Stimulated activated CD8-positive, alpha-beta memory T cell treated with anti-CD3 and anti-CD28 coated beads, Interleukin-4, amount 100 ng/mL, for 48 hours (primary cell): Measurements from ENCODE around the gene CCNL2.

Source experiments
- DNase-seq: peaks from one replicate; pipeline ENCODE4 v3.0.0-alpha.2; 2020

Gene CCNL2

DNA sequence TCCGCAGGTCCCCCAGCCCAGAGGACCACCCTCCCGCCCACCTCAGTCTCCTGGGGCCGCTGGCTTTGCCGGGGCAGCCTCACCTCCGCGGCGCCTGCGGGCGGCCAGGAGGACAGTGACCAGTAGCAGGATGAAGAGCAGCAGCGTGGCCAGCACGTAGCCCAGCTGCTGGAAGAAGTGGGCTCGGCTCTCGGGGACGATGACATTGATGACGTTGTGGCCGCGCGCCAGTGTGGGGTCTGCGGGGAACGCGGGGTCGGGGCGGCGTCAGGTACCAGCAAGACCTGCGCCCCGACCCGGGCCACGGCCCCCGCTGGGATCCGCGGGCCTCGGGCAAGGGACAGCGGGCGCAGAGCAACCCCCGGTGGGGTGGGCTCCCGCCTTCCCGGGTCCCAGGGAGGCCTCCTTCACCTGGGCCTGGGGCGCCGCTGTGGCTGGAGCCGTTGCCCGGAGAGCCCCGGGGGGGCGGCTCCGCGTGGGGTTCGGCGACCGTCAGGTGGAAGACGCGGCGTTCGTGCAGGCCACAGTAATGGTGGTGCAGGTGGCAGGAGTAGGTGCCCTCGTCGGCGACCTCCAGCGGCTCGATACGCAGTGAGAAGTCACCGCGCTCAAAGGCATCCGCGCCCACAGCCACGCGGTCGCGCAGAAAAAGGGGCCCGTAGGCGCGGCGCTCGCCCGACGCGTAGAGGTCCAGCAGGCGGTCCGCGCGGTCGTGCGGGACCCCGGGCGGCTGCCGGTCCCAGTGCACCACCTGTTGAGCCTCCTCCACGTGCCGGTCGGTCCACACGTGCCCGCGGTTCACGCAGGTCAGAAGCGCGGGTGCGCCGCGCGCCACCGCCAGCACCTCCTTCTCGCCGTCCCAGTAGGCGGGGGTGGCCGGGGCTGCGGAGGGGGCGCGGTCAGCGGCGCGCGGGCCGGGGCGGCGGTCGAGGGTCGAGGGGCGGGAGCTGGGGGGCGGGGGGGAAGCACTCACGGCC, 44.6 kb downstream of the CCNL2 start:
- no peak for DNase-seq

DNA sequence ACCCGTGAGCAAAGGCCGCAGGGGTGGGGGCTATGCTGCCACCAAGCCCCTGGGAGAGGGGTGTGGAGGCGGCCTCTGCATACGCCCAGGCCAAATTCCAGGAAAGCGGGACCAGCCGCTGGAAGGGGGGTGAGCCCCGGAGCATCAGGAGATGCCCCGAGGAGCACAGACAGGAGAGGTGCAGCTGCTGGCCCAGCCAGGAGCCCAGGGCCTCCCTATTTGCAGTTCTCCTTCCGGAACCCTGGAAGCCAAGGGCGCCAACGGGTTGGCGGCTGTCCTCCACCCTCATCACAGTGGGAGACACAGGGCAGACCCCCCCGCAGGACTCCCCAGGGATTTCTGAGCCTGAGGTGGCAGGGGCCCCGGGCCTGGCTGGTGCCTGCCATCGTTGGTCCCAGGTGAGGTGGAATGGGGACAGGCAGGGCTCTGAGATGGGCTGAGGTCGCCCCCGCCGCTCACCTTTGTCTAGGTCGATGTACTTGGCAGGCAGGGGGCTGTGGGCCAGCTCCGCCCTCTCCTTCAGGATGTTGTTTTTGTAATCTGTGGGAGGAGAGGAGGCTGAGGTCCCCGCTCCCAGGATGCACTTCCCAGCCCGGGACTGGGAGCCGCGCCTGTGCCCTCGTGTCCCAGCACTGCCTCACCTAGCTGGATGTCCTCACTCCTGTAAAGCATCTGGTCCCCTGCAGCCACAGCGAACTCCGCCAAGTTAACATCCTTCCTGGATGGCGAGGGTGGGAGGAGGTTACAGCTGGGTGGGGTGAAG, 45.6 kb downstream of the CCNL2 start:
- no peak for DNase-seq

DNA sequence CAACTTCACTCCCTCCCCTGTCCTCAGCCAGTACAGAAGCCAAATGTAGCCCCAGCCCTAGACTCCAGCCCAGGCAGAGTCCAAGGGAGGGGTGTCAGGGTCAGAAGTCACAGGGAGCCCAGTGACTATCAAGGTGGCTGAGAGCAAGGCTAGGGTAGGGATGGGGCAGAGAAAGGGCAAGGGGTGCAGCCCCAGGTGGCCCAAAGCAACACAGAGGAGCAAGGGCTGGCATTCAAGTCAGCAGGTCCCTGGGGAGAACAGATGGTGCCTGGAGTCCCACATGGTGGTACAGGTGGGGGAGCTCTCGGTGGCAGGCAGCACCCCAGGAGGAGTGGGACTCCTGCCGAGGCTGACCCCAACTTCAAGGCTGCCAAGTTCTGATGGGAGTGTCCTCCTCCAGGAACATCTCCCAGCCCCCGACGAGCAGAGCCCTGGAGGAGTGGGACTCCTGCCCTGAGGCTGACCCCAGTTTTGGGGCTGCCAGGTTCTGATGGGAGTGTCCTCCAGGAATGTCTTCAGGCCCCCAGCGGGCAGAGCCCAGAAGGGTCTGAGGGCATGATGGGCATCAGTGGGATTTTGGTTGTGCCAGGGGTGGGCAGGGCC, 46.2 kb downstream of the CCNL2 start:
- no peak for DNase-seq

DNA sequence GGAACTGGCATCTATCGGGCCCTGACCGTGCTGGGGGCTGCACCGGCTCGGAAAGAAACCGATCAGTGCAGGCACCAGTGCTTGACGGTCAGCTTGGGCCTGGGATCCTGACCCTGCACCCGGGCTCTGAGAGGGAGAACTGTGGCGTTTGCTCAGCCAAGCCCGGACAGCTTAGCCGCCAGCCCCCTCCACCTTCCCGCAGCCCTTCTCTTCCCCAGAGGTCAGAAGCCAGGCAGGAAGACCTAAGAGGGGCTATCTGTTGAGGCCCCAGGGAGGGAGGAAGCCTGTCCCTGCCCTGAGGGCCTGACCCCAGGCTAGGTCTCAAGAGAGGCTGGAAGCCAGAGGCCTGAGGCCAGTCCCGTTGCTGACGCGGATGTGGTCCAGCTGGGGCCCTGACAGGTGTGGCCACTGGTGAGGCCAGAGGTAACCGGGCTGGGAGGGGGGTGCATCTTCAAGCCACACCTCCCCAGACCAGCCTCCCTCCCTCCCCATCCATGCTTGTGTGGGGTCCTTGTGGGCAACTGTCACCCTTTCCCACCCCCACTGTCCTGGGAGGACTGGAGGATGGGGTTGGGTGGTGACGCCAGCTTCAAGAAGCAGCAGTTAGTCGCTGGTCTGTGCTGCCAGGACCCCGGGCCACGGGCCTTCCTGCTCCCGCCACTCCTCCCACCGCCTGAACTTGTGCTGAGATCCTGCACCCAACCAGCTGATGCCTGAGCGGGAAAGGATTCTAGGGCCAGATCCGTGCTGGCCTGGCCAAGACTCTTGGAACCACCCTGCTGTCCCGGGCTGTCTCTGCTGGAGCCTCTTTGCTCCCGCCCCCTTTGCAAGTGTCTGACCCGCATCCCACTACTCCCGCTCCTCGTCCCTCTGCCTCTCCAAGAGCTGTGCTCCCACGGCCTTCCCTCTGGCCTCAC, 47.4 kb downstream of the CCNL2 start:
- DNase-seq = no peak

DNA sequence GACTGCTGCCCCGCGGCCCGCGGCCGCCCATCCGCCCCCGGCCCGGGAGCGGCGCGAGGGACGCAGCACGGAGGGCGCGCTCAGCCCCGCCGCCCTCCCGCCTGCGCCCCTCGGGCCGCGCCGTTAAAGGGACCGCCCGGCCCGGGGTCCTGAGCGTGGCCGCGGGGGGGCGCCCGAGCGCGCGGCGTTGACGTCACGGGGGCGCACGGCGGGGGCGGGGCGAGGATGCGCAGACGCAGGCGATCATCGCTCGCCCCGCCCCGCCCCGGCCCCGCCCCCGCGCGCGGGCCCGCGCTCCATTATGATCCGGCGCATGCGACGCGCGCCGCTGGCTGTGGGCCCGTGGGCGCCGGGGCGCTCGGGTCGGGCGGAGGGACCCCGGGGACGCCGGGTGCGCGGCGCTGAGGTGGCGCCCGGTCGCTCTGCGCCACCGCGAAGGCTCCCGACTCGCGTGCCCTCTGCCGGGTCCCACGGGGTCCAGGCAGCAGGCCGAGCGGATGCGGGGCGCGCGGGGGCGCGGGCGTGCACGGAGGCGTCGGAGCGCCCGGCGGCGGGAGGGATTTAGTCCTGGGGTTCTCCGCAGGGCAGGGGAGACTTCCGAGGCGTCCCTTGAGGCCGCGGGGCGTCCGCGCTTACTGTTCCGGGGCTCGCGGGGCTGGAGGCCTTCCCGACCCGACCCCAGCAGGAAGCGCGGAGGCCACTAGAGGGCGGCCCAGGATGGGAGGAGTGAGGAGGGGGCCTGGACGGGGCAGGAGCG, 49.7 kb downstream of the CCNL2 start, which contains the start of gene DVL1:
Gene DVL1, minus strand, starts transcription at position 163 of the 757 bp plus-strand sequence. CDS start 353 bp downstream, outside the sequence.
- peak; percentile 77 for DNase-seq

DNA sequence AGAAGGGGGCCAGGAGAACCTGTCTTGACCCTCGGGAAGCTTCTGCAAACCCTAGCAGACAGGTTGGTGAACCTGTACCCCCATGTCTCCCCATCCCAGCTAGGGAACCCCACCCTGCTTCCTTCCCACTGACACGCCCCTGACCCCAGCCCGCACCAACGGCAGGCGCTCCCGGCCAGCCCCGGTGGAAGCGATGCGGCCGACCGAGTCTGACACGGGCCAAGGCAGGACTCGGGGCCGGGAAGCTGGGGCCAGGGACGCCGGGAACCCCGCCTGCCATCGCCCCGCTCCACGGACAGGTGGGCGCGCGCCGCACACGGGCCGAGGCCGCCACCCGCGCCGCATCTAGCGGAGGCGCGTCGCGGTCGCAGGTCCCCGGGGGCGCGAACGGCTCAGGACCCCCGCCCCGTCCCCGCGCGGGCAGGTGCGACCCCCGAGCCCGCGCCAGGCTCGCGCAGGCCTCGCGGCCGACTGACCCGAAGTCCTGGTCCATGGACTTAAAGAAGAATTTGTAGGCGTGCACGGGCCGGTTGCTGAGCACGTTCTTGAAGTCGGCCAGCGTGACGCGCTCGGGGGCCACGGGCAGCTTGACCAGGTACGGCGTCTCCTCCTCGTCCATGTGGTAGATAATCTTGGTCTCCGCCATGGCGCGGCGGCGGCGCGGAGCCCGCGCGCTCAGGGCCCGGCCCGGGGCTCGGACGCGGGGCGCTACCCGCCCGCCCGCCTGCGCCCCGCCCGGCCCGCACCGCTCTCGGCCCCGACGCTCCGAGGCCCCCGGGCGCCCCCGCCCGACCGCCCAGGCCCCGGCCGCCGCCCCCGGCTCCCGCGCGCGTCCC, 50.5 kb downstream of the CCNL2 start:
- no peak for DNase-seq

DNA sequence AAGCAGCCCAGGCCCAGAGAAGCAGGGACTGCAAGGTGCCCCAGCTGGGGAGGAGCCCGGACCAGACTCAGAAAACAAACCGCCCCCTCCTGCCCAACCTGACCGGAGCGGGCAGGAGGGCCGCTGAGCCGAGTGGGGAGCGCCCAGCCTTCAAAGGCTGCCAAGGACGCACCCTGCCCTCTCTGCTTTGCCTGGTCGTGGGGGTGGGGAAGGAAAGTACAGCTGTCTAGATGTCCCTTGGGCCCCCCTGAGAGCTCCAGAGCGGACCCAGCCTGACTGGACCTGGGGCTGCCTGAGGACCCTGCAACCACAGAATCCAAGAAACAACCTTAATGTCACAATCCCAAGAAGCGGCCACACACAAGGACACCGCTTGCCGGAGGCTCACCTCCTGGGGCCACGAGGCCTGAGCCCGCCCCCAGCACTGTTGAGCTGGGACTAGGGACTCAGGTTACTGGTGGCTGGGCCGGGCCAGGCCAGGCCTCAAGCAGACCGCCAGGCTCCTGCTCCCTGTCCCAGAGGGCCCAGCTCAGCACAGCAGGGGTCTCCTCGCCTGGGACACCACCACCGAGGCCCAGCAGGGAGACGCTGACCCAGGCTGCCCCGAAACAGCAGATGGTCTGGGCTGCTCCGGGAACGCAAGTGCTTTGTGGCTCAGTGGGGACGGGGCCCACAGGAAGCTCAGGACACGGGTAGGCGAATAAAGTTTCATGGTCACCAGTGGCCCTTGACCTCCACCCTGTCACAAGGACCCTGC, 51.3 kb downstream of the CCNL2 start:
- no peak for DNase-seq

DNA sequence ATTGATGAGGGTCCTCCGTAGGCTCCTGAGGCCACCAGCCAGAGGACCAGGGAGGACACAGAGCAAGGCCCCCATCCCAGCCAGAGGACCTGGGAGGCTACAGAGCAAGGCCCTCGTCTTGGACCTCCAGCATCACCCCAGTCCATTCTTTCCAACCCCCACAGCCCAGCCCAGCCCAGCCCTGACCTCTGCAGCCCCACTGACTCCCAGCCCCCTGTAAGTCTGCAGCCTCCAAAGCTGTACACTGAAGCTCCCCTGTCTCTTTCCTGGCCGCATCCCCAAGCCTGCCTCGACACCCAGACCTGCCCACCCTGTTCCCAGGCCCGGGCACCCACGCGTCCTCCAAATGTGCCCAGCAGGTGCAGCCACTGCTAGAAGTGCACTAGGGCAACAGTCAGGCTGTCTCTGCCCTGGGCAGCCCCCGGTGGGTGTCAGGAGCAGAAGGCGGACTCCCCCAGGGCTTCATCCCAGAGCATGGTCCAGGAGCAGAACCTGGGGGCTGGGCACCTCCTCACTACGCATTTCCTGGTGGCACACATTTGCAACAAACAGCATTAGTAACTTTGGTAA, 52.0 kb downstream of the CCNL2 start:
- DNase-seq = no peak

DNA sequence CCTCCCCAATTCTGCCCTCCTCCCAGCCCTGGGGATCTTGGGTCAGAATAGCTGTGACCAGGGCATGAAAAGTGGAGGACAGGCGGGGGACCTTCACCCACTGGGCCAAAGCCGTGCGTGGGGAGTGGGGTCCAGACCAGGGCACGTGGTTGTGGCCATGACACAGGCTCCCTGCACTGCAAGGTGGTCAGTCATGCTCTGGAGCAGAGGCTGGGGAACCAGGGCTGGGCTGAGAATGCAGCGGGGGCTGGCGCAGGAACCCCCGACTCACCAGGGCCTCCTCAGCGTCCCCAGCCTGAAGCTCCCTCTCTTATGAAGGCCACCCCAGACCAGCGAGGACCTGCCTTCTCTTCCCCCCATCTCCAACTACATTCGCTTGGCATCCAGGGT, 52.6 kb downstream of the CCNL2 start:
- no peak for DNase-seq

DNA sequence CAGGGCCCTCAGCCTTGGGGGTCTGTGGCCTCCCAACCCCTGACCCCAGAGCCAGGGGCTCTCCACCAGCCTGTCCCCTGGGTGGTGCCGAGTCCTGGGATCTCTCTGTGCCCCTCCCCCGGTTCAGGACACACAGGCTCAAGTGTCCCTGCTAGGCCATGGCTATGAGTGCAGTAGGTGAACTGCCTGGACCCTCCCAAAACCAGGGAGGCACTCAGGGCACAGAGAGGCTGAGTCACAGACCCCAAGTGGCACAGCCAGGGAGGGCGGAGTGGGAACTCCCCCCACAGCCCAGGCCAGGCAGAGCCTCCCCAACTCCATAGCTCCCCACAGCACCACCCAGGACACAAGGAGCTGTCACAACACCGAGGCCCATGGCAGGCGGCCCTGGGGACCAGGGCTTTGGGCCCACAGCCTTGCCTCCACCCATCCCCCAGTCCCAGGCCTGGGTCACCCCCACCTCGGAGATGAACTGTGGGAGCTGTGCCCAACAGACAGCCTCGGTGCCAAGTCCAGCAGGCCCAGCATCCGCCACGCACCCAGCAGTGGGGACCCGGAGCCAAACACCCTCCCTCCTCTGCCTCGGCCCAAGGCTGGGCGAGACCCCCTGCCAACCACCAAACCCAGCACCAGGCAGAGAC, 53.2 kb downstream of the CCNL2 start:
- DNase-seq = no peak

DNA sequence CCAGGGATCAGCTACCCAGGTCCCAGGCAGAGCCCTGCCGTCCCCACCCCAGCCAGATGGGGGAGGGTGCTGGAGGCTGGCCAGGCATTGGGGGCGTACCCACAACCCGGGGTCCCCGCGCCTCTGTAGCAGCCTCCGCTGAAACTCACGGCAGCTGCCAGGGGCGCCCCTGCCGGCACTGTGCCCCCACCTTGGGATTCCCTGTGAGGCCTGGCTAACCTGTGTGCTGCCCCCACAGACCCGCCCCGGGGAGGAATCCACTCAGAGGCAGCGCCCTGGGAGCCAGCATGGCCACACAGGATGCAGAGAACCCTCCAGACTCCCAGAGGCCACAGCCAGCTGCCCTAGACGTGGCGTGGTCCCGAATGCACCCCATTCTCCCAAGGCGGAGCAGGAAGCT, 53.8 kb downstream of the CCNL2 start:
- no peak for DNase-seq

DNA sequence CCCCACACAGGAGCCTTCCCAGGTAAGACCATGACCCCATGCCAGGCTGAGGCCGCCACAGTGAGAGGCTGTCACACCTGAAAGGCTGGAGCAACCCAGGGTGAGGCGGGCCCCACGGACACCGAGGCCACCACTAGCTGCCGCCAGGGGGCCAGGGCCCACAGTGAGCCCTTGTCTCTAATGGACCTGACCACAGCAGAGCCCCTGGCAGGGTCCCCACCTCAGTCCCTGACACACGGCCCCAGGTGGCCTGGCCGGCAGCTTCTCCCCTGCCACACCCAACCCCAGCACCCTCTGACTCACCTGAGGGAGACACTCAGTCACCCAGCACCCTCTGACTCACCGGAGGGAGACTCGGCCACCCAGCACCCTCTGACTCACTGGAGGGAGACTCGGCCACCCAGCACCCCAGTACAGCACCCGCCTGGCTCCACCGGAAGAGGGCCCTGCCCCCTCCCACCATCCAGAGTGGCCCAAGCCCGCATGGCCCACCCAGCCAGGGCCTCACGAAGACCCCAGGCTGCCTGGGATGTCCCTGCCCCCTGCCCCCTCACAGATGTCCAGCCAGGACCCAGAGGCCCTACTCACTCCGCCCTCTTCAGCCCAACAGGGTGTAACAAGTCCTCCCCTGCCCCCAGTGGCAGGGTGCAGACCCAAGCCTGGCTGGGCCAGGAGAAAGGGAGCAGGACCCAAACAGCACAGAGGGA, 54.3 kb downstream of the CCNL2 start:
- peak; percentile 74 for DNase-seq

DNA sequence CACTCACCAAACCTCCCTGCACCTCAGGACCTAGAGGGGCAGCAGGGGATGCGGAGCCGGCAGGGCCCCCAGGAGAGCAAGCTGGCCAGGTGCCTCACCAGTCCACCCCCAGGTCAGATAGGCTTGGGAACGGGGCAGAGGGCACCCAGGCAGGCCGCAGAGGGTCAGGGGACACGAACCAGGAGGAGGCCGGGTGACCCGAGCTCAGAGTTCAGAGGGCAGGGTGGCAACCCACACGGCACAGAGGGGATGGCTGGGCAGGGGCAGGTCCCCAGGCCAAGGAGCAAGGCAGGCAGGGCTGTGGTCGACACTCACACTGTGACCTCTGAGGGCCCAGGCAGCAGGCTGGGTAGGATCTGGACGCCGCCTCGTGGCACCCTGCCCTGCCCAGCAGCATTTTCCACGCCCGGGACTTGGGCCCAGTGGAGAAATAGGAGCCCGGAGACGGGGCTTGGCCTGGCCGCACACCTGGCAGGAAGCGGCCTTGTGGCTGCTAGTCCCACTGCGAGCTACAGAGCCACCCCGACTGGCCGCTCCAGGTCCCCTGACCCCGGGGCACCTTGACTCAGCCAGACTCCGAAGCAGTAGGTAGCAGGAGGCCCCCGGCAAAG, 55.2 kb downstream of the CCNL2 start:
- no peak for DNase-seq

DNA sequence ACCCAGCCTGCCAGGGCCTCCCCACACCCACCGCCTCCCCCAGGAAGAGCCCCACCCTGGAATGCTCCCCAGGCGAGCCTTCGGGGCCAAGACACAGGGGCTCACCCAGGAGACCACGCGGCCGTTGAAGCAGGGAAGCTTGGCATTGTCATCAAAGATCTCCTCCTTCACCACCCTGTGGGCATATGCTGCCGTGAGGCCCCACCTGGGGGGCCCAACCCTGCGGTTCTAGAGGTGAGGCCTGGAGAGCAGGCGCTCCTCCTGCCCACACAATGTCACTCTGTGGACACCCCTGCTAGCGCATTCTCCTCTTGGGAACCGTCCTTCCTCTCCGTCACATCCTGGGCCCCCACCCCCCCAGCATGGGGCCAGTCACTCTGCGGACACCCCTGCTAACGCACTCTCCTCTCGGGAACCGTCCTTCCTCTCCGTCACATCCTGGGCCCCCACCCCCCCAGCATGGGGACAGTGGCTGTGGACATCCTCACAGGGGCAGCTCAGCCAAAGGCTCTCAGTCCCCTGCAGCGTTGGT, 56.5 kb downstream of the CCNL2 start:
- DNase-seq = no peak

DNA sequence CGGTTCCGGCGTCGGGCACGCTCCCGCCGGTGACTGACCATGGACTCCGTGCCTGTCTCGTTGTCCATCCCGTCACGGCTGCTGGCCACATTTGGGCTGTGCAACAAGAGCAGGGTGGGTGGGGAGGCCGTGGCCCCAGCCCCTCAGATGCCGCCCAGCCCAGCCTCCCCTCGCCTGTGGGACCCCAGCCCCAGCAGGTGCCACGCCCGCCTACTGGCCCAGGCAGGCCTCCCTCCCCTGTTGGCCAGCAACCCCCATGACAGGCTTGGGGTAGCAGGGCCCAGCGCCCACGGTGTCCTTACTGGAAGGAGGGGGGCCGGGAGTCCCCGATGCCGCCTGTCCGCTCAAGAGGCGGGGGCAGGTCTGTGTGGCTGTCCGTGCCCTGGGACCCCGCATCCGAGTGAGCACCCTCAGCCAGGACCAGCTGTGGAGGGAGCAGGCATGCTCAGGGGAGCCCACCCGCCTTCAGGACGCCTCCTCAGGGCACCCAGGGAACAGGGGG, 57.0 kb downstream of the CCNL2 start:
- DNase-seq = no peak

DNA sequence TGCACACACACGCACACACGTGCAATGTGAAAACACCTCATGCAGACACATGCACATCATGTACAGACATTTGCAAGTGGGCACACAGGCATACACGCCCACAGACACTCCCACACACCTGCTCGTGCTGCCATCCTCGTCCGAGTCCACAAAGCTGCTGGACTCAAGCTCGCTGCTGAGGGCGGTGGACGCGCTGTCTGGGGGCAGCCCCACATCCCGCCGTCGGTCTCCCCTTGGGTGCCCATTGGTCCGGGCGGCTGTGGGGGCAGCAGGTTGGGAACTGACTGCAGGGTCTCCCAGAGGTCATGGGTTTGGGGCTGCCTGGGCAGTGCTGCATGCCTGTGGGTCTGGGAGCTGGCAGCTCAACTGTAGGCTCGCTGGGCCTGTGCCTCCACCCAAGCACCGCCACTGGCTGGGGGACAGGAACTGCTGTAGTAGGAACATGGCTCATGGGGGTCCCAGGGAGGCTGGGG, 57.5 kb downstream of the CCNL2 start:
- no peak for DNase-seq
